Erythroblast (primary cell): ENCODE data around the gene CCDC85A.

ENCODE experiments used
- GATA1 ChIP-seq: IDR thresholded peaks from 2 replicates; pipeline ENCODE4 v1.6.1; 2011; ENCODE audit warnings: low read depth, mild to moderate bottlenecking, control low read depth, low read length, moderate library complexity
- POLR2A ChIP-seq: IDR thresholded peaks from 2 replicates; pipeline ENCODE4 v1.6.1; 2011; ENCODE audit warnings: mild to moderate bottlenecking, low read length

DNA sequence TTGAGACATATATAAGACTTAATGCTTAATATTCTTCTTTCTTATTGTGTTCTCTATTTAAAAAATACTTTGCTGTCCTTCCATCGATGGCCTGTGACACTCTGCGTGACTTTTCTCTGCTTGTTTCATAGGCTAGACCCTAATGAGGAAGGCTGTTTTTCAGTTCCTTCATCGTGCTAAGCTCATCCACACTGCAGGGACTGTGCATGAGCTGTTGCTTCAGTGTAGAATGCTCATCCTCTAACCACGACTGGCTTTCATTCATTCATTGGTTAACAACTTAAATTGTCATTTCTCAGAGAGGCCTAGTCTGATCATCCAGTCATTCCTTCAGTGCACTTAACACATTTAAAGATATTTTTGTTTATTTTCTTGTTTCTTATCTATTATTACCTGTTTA lies 134.4 kb downstream of the CCDC85A start:
- TF ChIP-seq POLR2A, result no peak
- no peak for TF ChIP-seq GATA1
